ENCODE results near the gene ZNF667. TPM values are rescaled to one million over a fixed set of nuclear protein-coding genes. Genes with fewer than 3 reads are reported as not detected.

The ZNF667 gene
- total RNA-seq, 4 donors from 2014 or later: 0.75 to 6.4 (median 1.0) TPM

- Histone ChIP-seq H3K9me3 (peaks cover 10 to 24% of the 10 kb centered on the region in 2 donors), H3K4me3 (peak within 1 kb of the TSS; percentile 41 to 64 (median 52)), H3K27ac (peak within 1 kb of the TSS; percentile 86 to 91 (median 90)), H3K36me3 (peaks cover 0 to 2% (median 0%) of the 10 kb centered on the region in 4 donors), H3K27me3 (no peaks in the 10 kb centered on the region), H3K4me1 (peaks cover 0 to 15% (median 6%) of the 10 kb centered on the region in 4 donors)
- 12% methylated on average over 70 of the region's 74 CpGs; no CpG with 5 or more reads in 1 of the 2 donors for WGBS, 2 donors (ENCODE audit: low coverage in 1 of 2)
- TF ChIP-seq EP300 (IDR thresholded peaks at IDR 0.05; ENCODE audit: low read depth): no peak
- TF ChIP-seq CTCF (IDR thresholded peaks at IDR 0.05): no peak
- TF ChIP-seq POLR2A (IDR thresholded peaks at IDR 0.05): peak; percentile 21
- TF ChIP-seq POLR2AphosphoS5 (IDR thresholded peaks at IDR 0.05): no peak
- peak; percentile 95 for DNase-seq
- in situ Hi-C loops (cut with MboI; ENCODE audit: low pct_ligation_motif_present in 1 of 4, low pct_unique_long_range_greater_than_20kb in 1 of 4, low sequenced_read_pairs in 3 of 4) (no loop called here), intact Hi-C loops (cut with DNase I; ENCODE audit: low total_unique reads) (loop anchor here (2.0 kb wide), 1 partner anchor 31 kb away; the partner anchor contains the start of gene ZFP28)
Measured at GRCh38 chr19:56507446-56508289, 30.5 kb upstream of the ZNF667 start, which contains the start of gene ZNF471. ZNF471 (plus strand) TSS chr19:56507855; CDS start chr19:56511572, 3,717 bp downstream.

- Histone ChIP-seq H3K27ac (no peak overlapping the region), H3K4me3 (no peak overlapping the region), H3K4me1 (peaks cover 0 to 15% (median 6%) of the 10 kb centered on the region in 4 donors), H3K36me3 (no peaks in the 10 kb centered on the region), H3K9me3 (peaks cover 17 to 19% of the 10 kb centered on the region in 2 donors), H3K27me3 (no peaks in the 10 kb centered on the region)
- DNase-seq: no peak
- intact Hi-C loops (cut with DNase I; ENCODE audit: low total_unique reads): no loop called here
- TF ChIP-seq EP300 (IDR thresholded peaks at IDR 0.05; ENCODE audit: low read depth) (no peak), CTCF (IDR thresholded peaks at IDR 0.05) (no peak), POLR2A (IDR thresholded peaks at IDR 0.05) (no peak), POLR2AphosphoS5 (IDR thresholded peaks at IDR 0.05) (no peak)
- in situ Hi-C loops (cut with MboI; ENCODE audit: low pct_ligation_motif_present in 1 of 4, low pct_unique_long_range_greater_than_20kb in 1 of 4, low sequenced_read_pairs in 3 of 4): no loop called here
- 78 to 90% methylated on average over 2 of the region's 2 CpGs for WGBS, 2 donors (ENCODE audit: low coverage in 1 of 2)
Measured at GRCh38 chr19:56504581-56504980, 27.4 kb upstream of the ZNF667 start.

GRCh38 chr19:56491399-56491798 is 14.3 kb upstream of the ZNF667 start:
- whole genome bisulfite sequencing, 2 donors (ENCODE audit: low coverage in 1 of 2): 81 to 90% methylated on average over 3 of the region's 3 CpGs
- DNase-seq: no peak
- in situ Hi-C loops (cut with MboI; ENCODE audit: low pct_ligation_motif_present in 1 of 4, low pct_unique_long_range_greater_than_20kb in 1 of 4, low sequenced_read_pairs in 3 of 4): no loop called here
- Histone ChIP-seq H3K4me3 (no peak overlapping the region), H3K27me3 (no peaks in the 10 kb centered on the region), H3K9me3 (peaks cover 33 to 43% of the 10 kb centered on the region in 2 donors), H3K4me1 (no peaks in the 10 kb centered on the region), H3K27ac (no peak overlapping the region), H3K36me3 (no peaks in the 10 kb centered on the region)
- TF ChIP-seq CTCF (IDR thresholded peaks at IDR 0.05) (no peak), POLR2AphosphoS5 (IDR thresholded peaks at IDR 0.05) (no peak), EP300 (IDR thresholded peaks at IDR 0.05; ENCODE audit: low read depth) (no peak), POLR2A (IDR thresholded peaks at IDR 0.05) (no peak)
- intact Hi-C loops (cut with DNase I; ENCODE audit: low total_unique reads): no loop called here
